Upper lobe of left lung (tissue), 4 donors: ENCODE data around the gene MICAL2.

Experiments
- EP300 ChIP-seq, 4 donors: sonication (generic); formaldehyde crosslinking; IDR thresholded peaks; one replicate each; pipeline ENCODE4 v1.5.1; 2017; ENCODE audit warnings: antibody characterized with exemption in 4 of 4, control low read depth in 2 of 4
- POLR2A ChIP-seq, 4 donors: fragments of 450-650 bp; IDR thresholded peaks; one replicate each; pipeline ENCODE4 v1.5.1; 2016 to 2017; ENCODE audit warnings: antibody characterized with exemption in 4 of 4, mild to moderate bottlenecking in 2 of 4
- POLR2AphosphoS5 ChIP-seq, 2 donors: sonication (generic); formaldehyde crosslinking; IDR thresholded peaks; one replicate each; pipeline ENCODE4 v1.5.1; 2017; ENCODE audit warnings: antibody characterized with exemption in 2 of 2
- TF ChIP-seq, protein P1 (sequence below), 6 experiments: fragments of 450-650 bp in 4 of 6; fragments of 200-600 bp in 2 of 6; sonication (generic) in 2 of 6; IDR thresholded peaks; one replicate each; pipeline ENCODE4 v1.5.1; 2016 to 2019; ENCODE audit warnings: antibody characterized with exemption in 6 of 6

GRCh38 chr11:12232817-12233601, 122.6 kb downstream of the MICAL2 start:
- TF ChIP-seq, protein P1, sequence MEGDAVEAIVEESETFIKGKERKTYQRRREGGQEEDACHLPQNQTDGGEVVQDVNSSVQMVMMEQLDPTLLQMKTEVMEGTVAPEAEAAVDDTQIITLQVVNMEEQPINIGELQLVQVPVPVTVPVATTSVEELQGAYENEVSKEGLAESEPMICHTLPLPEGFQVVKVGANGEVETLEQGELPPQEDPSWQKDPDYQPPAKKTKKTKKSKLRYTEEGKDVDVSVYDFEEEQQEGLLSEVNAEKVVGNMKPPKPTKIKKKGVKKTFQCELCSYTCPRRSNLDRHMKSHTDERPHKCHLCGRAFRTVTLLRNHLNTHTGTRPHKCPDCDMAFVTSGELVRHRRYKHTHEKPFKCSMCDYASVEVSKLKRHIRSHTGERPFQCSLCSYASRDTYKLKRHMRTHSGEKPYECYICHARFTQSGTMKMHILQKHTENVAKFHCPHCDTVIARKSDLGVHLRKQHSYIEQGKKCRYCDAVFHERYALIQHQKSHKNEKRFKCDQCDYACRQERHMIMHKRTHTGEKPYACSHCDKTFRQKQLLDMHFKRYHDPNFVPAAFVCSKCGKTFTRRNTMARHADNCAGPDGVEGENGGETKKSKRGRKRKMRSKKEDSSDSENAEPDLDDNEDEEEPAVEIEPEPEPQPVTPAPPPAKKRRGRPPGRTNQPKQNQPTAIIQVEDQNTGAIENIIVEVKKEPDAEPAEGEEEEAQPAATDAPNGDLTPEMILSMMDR (IDR thresholded peaks at IDR 0.05), result no peak
- TF ChIP-seq POLR2A (IDR thresholded peaks at IDR 0.05) (no peak), POLR2AphosphoS5 (IDR thresholded peaks at IDR 0.05) (no peak), EP300 (IDR thresholded peaks at IDR 0.05) (no peak)
